GM18508 (cell line): ENCODE results near the gene PJA2.

ENCODE experiments used
- ATAC-seq: cut with Tn5 transposase; IDR thresholded peaks from one replicate; pipeline ENCODE4 v1.9.1; 2021; ENCODE audit warnings: moderate number of reproducible peaks; ENCODE audit not compliant: insufficient read depth, unreplicated experiment

Gene PJA2

GRCh38 chr5:109408991-109409843, 557 bp downstream of the PJA2 start:
- peak; percentile 3 for ATAC-seq

GRCh38 chr5:109407913-109408312, 1.9 kb downstream of the PJA2 start:
- ATAC-seq, result no peak

- no peak for ATAC-seq
Measured at GRCh38 chr5:109406719-109407118, 3.1 kb downstream of the PJA2 start.

GRCh38 chr5:109404428-109404960, 5.3 kb downstream of the PJA2 start:
- no peak for ATAC-seq

- ATAC-seq, result no peak
Measured at GRCh38 chr5:109403469-109403868, 6.3 kb downstream of the PJA2 start.

GRCh38 chr5:109399092-109399759, 10.5 kb downstream of the PJA2 start:
- ATAC-seq, result no peak

GRCh38 chr5:109396965-109397364, 12.8 kb downstream of the PJA2 start:
- ATAC-seq, result no peak

- ATAC-seq, result no peak
Measured at GRCh38 chr5:109394806-109395205, 15.0 kb downstream of the PJA2 start.

GRCh38 chr5:109390188-109390587, 19.6 kb downstream of the PJA2 start:
- ATAC-seq, result no peak

GRCh38 chr5:109388407-109388806, 21.4 kb downstream of the PJA2 start:
- no peak for ATAC-seq

- ATAC-seq, result no peak
Measured at GRCh38 chr5:109387408-109387974, 22.3 kb downstream of the PJA2 start.

- ATAC-seq, result no peak
Measured at GRCh38 chr5:109378095-109378494, 31.7 kb downstream of the PJA2 start.

- no peak for ATAC-seq
Measured at GRCh38 chr5:109374625-109375024, 35.1 kb downstream of the PJA2 start.

GRCh38 chr5:109373932-109374331, 35.8 kb downstream of the PJA2 start:
- no peak for ATAC-seq

GRCh38 chr5:109370343-109370742, 39.4 kb downstream of the PJA2 start:
- ATAC-seq, result no peak

- no peak for ATAC-seq
Measured at GRCh38 chr5:109365653-109366052, 44.1 kb downstream of the PJA2 start.

GRCh38 chr5:109364977-109365376, 44.8 kb downstream of the PJA2 start:
- no peak for ATAC-seq

GRCh38 chr5:109359642-109360041, 50.1 kb downstream of the PJA2 start:
- no peak for ATAC-seq

GRCh38 chr5:109357807-109358206, 52.0 kb downstream of the PJA2 start:
- ATAC-seq, result no peak

- ATAC-seq, result no peak
Measured at GRCh38 chr5:109354761-109355160, 55.0 kb downstream of the PJA2 start.
